ENCODE measurements around the gene TRIM36. TPM values are rescaled to one million over a fixed set of nuclear protein-coding genes. Genes with fewer than 3 reads are reported as not detected.

The TRIM36 gene
- total RNA-seq, 1 donor from 2014 or later: 22.9 TPM

- peak overlapping the region; percentile 48 for H3K27ac Mint-ChIP-seq (ENCODE audit: unreplicated experiment)
- TF ChIP-seq CTCF (conservative IDR thresholded peaks at IDR 0.05): no peak
Measured at GRCh38 chr5:115147052-115147451, 22.7 kb downstream of the TRIM36 start.

GRCh38 chr5:115136294-115136693 is 33.4 kb downstream of the TRIM36 start:
- DNase-seq (ENCODE audit: low read depth, low spot score): no peak
- Mint-ChIP-seq H3K9me3 (no peaks in the 10 kb centered on the region), H3K36me3 (ENCODE audit: low read depth) (peaks cover 7% of the 10 kb centered on the region), H3K4me1 (peaks cover 4% of the 10 kb centered on the region), H3K27me3 (ENCODE audit: low read depth) (no peaks in the 10 kb centered on the region), H3K4me3 (no peak overlapping the region), H3K27ac (ENCODE audit: unreplicated experiment) (no peak overlapping the region)
- no peak for TF ChIP-seq CTCF (conservative IDR thresholded peaks at IDR 0.05)

More at GRCh38 chr5:115147052-115147451, 22.7 kb downstream of the TRIM36 start:
- Mint-ChIP-seq H3K27me3 (ENCODE audit: low read depth) (no peaks in the 10 kb centered on the region), H3K4me3 (no peak overlapping the region), H3K36me3 (ENCODE audit: low read depth) (peaks cover 11% of the 10 kb centered on the region), H3K9me3 (peaks cover 7% of the 10 kb centered on the region), H3K4me1 (peaks cover 10% of the 10 kb centered on the region)
- no peak for DNase-seq (ENCODE audit: low read depth, low spot score)

- peaks cover 11% of the 10 kb centered on the region for H3K36me3 Mint-ChIP-seq (ENCODE audit: low read depth)
- H3K27me3 Mint-ChIP-seq (ENCODE audit: low read depth): no peaks in the 10 kb centered on the region
- H3K27ac Mint-ChIP-seq (ENCODE audit: unreplicated experiment): no peak overlapping the region
- peaks cover 3% of the 10 kb centered on the region for H3K4me1 Mint-ChIP-seq
- H3K4me3 Mint-ChIP-seq: no peak overlapping the region
- no peak for DNase-seq (ENCODE audit: low read depth, low spot score)
- H3K9me3 Mint-ChIP-seq: no peaks in the 10 kb centered on the region
- TF ChIP-seq CTCF (conservative IDR thresholded peaks at IDR 0.05): no peak
Measured at GRCh38 chr5:115132465-115132864, 37.2 kb downstream of the TRIM36 start.

GRCh38 chr5:115126303-115126702 is 43.4 kb downstream of the TRIM36 start:
- TF ChIP-seq CTCF (conservative IDR thresholded peaks at IDR 0.05): no peak
- Mint-ChIP-seq H3K27me3 (ENCODE audit: low read depth) (no peaks in the 10 kb centered on the region), H3K9me3 (no peaks in the 10 kb centered on the region), H3K4me1 (no peaks in the 10 kb centered on the region), H3K4me3 (no peak overlapping the region), H3K36me3 (ENCODE audit: low read depth) (peaks cover 12% of the 10 kb centered on the region), H3K27ac (ENCODE audit: unreplicated experiment) (no peak overlapping the region)
- no peak for DNase-seq (ENCODE audit: low read depth, low spot score)

- no peak for TF ChIP-seq CTCF (conservative IDR thresholded peaks at IDR 0.05)
- DNase-seq (ENCODE audit: low read depth, low spot score): no peak
- H3K27me3 Mint-ChIP-seq (ENCODE audit: low read depth): no peaks in the 10 kb centered on the region
- H3K27ac Mint-ChIP-seq (ENCODE audit: unreplicated experiment): no peak overlapping the region
- no peak overlapping the region for H3K4me3 Mint-ChIP-seq
- H3K4me1 Mint-ChIP-seq: no peaks in the 10 kb centered on the region
- H3K36me3 Mint-ChIP-seq (ENCODE audit: low read depth): peaks cover 7% of the 10 kb centered on the region
- no peaks in the 10 kb centered on the region for H3K9me3 Mint-ChIP-seq
Measured at GRCh38 chr5:115124741-115125140, 45.0 kb downstream of the TRIM36 start.

- Mint-ChIP-seq H3K36me3 (ENCODE audit: low read depth) (peaks cover 2% of the 10 kb centered on the region), H3K27me3 (ENCODE audit: low read depth) (peaks cover 2% of the 10 kb centered on the region), H3K27ac (ENCODE audit: unreplicated experiment) (no peak overlapping the region), H3K4me1 (no peaks in the 10 kb centered on the region), H3K4me3 (no peak overlapping the region), H3K9me3 (peaks cover 8% of the 10 kb centered on the region)
- no peak for DNase-seq (ENCODE audit: low read depth, low spot score)
- no peak for TF ChIP-seq CTCF (conservative IDR thresholded peaks at IDR 0.05)
Measured at GRCh38 chr5:115116001-115116400, 53.7 kb downstream of the TRIM36 start.

Data from neural crest cell (in vitro differentiated cells).